ENCODE measurements around the gene IGFALS.

Gene IGFALS

GRCh38 chr16:1776991-1777374 lies 16.5 kb downstream of the IGFALS start:
- DNase-seq (ENCODE audit: low read depth in 1 of 2, low spot score in 1 of 2): no peak

GRCh38 chr16:1776672-1776955 lies 16.9 kb downstream of the IGFALS start:
- no peak for DNase-seq (ENCODE audit: low read depth in 1 of 2, low spot score in 1 of 2)

DNA sequence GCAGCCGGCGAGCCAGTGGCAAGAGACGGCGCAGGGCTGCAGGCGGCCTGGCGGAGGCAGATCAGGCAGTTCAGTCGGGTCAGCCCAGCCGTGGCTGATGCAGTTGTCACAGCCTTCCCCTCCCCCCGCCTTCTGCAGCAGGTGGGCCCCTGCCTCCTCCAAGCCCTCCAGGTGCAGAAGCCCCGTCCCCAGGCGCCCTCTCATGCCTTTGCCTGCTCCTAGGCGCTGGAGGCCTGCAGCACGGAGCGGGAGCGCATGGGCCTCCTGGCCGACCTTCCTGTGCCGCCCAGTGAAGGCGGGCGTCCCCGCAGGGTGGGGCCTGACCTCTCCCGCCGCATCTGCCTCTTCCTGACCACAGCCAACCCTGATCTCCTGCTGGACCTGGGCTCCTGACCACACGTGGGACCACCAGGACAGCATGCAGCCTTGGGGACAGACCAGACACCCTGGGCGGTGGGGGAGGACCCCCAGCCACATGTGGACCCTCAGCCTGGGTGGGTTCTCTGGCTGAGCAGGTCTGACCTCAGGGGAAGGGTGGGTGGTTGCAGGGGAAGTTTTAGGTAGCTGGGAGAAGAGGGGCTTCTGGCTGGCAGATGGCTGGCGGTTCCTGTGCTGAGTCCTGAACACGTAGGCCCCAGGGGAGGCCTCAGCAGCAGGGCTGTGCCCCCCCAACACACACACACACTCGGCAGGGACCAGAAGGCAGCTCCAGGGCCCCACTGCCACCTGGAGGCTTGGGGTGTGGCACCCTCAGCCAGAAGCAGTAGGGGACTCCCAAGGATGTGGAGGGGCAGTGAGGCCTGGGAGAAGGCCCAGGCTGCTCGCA lies 17.4 kb downstream of the IGFALS start:
- DNase-seq (ENCODE audit: low read depth in 1 of 2, low spot score in 1 of 2): no peak

GRCh38 chr16:1775006-1775845 lies 18.3 kb downstream of the IGFALS start:
- no peak for DNase-seq (ENCODE audit: low read depth in 1 of 2, low spot score in 1 of 2)

- DNase-seq (ENCODE audit: low read depth in 1 of 2, low spot score in 1 of 2): no peak
Measured at GRCh38 chr16:1774448-1774780, 19.1 kb downstream of the IGFALS start.

DNA sequence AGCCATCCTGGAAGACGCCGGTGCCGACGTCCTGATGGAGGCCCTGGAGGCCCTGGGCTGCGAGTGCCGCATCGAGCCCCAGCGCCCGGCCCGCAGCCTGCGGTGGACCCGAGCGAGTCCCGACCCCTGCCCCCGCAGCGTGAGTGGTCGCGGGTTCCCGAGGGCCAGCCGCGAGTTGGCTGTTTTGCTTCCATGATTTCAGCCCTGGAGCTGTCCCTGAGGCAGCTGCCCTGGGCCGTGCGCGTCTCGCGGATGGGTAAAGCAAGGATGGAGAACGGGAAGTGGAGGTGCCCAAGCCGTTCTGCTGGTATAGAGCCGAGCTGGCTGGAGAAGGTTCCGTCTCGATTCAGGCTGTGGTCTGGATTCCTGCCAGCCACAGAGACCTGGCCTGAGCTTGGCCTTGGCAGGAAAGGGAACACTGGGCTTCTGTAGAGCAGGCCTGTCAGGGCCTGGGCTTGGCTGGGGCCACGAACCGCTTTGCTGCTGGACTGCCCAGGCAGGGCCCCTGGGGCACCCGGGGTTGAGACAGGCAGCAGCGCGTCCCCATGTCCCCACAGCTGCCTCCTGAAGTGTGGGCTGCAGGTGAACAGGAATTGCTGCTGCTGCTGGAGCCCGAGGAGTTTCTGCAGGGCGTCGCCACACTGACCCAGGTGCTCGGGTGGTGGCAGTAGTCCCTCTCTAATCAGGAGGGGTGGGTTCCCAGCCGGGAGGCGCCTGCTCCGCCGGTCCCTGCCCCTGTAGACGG lies 19.6 kb downstream of the IGFALS start:
- DNase-seq (ENCODE audit: low read depth in 1 of 2, low spot score in 1 of 2): no peak

DNA sequence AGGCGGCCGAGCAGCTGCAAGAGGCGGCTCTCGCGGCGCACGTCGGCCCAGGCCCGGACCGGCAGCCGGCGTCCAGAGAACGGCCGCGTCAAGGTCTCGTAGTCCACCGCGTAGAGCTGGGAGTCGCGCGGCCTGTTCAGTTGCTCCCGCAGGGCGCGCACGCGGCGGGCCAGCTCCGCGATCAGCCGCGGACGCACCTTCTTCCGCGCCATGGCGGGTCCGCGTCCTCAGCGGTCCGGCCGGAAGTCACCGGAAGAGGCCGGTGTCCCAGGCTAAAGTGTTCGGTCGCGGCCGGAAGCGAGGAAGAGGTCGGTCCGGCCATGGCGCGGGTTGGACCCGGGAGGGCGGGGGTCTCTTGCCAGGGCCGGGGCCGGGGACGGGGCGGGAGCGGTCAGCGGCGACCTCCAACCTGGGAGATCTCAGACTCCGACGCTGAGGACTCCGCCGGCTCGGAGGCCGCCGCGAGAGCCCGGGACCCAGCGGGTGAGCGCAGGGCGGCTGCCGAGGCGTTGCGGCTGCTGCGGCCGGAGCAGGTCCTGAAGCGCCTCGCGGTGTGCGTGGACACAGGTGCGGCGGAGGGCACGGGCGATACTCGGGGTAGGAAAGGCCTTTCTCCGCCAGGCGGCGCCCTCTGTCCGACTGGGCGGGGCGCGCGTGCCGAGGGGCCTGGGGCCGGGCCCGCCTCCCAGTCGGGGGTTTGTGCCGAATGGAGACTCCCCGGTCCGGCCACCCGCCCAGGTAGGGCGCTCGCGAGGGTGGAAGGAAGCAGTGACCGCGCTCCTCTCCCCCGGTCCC lies 20.4 kb downstream of the IGFALS start, which contains the start of gene MRPS34:
TSS of gene MRPS34 (minus strand) at position 227 of the 795 bp plus-strand sequence. CDS start at position 212, 15 bp downstream.
- DNase-seq (ENCODE audit: low read depth in 1 of 2, low spot score in 1 of 2): peak; percentile 55 to 68

GRCh38 chr16:1772362-1772907 lies 21.1 kb downstream of the IGFALS start, which contains the start of gene EME2:
Gene EME2, plus strand, starts transcription at chr16:1772810. Its CDS starts 418 bp downstream, at chr16:1773228.
- DNase-seq (ENCODE audit: low read depth in 1 of 2, low spot score in 1 of 2): peak in 1 of 2 donors; percentile 31

DNA sequence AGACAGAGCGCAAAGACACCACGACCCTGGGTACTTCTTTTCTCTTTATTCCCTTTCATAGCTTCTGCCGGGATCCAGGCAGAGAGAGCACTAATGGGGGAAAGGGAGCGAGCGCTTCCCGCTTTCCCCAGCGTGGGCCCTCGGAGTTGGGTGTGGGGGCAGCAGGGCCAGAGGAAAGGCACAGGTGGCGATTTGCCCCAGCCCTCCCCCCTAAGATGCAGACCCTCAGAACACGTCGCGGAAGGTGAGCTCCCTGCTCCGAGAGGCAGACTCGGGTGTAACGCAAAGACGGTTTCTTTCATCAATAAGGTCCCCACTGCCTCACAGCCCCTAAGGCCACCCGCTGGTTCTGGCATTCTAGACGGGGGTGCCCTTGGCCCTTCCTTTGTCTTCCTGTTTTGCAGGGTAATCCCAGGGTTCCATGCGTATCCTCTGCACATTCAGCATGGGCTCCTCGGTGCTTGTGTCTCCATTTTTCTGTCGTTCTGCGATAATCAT lies 21.6 kb downstream of the IGFALS start:
- no peak for DNase-seq (ENCODE audit: low read depth in 1 of 2, low spot score in 1 of 2)

DNA sequence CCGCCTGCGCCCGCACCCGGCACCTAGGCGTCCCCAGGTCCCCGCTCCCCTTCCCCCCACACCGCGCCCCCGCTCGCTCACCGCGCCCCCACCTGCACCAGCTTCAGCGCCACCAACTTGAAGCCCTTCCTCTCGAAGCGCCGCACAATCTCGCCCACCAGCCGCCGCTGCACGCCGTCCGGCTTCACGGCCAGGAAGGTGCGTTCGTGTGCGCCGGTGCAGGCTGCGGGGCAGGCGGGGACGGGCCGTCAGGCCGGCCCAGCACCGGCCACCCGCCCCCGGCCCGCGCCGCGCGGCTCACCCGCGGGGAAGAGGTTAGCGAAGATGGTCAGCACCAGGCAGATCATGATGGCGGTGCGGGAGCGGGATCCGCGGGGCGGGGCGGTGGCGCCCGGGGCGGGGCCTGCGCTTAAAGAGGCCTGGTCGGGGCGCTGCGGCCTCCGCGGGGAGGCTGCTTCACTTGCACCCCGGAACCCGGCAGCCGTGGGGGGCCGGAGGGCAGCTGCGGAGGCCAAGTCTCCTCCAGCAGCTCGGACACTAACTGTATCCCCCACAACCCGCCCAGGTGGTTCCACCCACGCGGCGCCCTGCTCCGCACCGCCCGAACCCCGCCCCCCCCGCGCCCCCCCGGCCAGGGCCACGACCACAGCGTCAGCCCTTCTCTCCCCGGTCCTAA lies 22.2 kb downstream of the IGFALS start, which contains the start of gene NME3:
TSS of gene NME3 (minus strand) at position 356 of the 676 bp plus-strand sequence. CDS start at position 347, 9 bp downstream.
- peak; percentile 62 to 75 for DNase-seq (ENCODE audit: low read depth in 1 of 2, low spot score in 1 of 2)

GRCh38 chr16:1770328-1771187 lies 22.9 kb downstream of the IGFALS start:
- peak in 1 of 2 donors; percentile 57 for DNase-seq (ENCODE audit: low read depth in 1 of 2, low spot score in 1 of 2)

GRCh38 chr16:1769402-1770300 lies 23.9 kb downstream of the IGFALS start:
- DNase-seq (ENCODE audit: low read depth in 1 of 2, low spot score in 1 of 2): no peak

GRCh38 chr16:1768767-1769401 lies 24.6 kb downstream of the IGFALS start:
- no peak for DNase-seq (ENCODE audit: low read depth in 1 of 2, low spot score in 1 of 2)

- DNase-seq (ENCODE audit: low read depth in 1 of 2, low spot score in 1 of 2): no peak
Measured at GRCh38 chr16:1768061-1768766, 25.3 kb downstream of the IGFALS start.

DNA sequence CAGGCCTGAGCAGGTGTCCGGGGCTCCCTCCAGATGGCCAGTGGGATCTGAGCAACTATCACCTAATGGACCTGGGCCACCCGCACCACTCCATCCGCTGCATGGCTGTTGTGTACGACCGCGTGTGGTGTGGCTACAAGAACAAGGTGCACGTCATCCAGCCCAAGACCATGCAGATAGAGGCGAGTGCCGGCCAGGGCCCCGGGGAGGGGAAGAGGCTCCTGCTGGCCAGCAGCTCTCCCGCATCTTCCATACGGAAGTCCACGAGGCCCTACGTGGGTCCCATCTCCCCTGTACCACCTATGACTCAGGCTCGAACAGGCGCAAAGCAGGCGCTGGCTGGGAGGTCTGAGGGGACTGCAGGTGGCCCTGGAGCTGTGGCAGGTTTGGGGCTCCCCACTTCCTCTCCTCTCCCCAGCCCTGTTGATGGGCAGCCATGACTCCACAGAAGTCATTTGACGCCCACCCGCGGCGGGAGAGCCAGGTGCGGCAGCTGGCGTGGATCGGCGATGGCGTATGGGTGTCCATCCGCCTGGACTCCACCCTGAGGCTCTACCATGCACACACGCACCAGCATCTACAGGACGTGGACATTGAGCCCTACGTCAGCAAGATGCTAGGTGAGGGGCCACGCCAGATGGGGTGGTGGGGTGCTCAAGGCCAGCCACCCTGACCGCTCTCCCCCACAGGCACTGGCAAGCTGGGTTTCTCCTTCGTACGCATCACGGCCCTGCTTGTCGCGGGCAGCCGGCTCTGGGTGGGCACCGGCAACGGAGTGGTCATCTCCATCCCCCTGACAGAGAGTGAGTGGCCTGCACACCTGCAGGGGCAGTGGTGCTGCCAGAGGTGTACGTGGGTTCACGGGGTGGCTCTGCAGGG lies 26.1 kb downstream of the IGFALS start:
- no peak for DNase-seq (ENCODE audit: low read depth in 1 of 2, low spot score in 1 of 2)

DNA sequence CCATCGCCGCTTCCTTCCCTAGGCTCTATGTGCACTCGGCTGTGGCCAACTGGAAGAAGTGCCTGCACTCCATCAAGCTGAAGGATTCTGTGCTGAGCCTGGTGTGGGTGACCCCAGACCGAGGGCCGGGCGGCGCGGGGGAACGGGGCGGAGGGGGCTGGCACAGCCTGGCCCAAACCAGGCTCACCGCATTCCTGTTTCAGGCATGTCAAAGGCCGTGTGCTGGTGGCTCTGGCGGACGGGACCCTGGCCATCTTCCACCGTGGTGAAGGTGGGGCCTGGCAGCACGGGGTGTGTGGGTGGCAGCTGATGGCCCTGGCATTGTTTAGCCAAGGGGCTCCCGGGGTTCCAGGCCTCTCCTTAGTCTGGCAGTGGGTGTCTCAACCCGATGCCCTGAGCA lies 26.8 kb downstream of the IGFALS start:
- no peak for DNase-seq (ENCODE audit: low read depth in 1 of 2, low spot score in 1 of 2)

Data from stimulated activated CD4-positive, alpha-beta T cell treated with anti-CD3 and anti-CD28 coated beads, Interleukin-15, amount 100 ng/mL, for 1 hour (primary cell).